Mucosa of rectum (tissue), 2 donors: Measurements from ENCODE around the gene ZNF749.
A peak's percentile ranks its signal among the peaks of the same experiment; 100 is the strongest.
"Not testable (repeated sequence)": the region's sequence is repeated elsewhere in the genome, so short reads cannot be mapped to it uniquely, and the experiment has no call there.

Experiments
- H3K27ac ChIP-seq, 2 donors: one replicate each; pipeline ENCODE4 v1.7.0; 2013; ENCODE audit warnings: inconsistent platforms in 2 of 2, low read depth in 2 of 2, low read length in 2 of 2
- H3K27me3 ChIP-seq, 2 donors: one replicate each; pipeline ENCODE4 v1.7.0; 2013; ENCODE audit warnings: low read length in 2 of 2; ENCODE audit not compliant: control insufficient read depth in 2 of 2, insufficient read depth in 2 of 2
- H3K36me3 ChIP-seq, 2 donors: one replicate each; pipeline ENCODE4 v1.7.0; 2013; ENCODE audit warnings: low read length in 2 of 2; ENCODE audit not compliant: control insufficient read depth in 2 of 2, insufficient read depth in 2 of 2
- H3K4me1 ChIP-seq, 2 donors: one replicate each; pipeline ENCODE4 v1.7.0; 2013; ENCODE audit warnings: low read length in 2 of 2, mild to moderate bottlenecking in 1 of 2; ENCODE audit not compliant: control insufficient read depth in 2 of 2, insufficient read depth in 2 of 2
- H3K4me3 ChIP-seq, 2 donors: one replicate each; pipeline ENCODE4 v1.7.0; 2013; ENCODE audit warnings: low read length in 2 of 2
- H3K9ac ChIP-seq, 2 donors: one replicate each; pipeline ENCODE4 v1.7.0; 2013; ENCODE audit warnings: low read length in 2 of 2, low read depth in 1 of 2, mild to moderate bottlenecking in 1 of 2
- H3K9me3 ChIP-seq, 2 donors: one replicate each; pipeline ENCODE4 v1.7.0; 2013; ENCODE audit warnings: low read length in 2 of 2; ENCODE audit not compliant: control insufficient read depth in 2 of 2
- donor health status: healthy.
- donor health status: Normal muscosa, but diverticular disease.

ZNF749 gene

DNA sequence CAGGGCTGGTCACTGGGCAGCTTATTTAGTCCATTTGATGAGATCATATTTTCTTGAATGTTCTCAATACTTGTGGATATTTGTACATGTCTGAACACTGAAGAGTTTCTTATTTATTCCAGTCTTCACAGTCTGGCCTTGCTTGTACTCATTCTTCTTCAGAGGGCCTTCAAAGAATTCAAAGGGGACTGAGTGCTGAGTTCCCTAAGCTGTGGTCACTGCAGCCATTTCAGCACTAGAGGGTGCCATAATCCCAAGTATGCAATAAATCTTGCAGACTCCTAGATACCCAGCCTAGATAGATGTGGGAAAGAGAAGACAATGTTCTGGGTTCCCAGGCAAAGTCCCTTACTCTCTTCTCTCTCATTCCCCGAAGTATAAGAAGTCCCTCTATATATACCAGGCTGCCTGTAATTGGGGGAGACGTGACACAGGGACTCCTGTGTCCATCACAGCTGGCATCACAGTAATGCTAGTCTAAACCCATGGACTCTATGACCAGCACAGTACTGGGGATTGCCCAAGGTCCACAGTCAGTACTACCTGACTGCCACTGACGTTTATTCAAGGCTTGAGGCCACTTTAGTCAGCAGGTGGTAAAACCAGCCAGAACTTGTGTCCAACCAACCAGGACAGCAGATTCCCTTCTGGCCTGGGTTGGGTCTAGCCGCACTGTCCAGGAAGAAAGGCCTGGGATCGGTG lies 30.7 kb downstream of the ZNF749 start:
- no peak overlapping the region for H3K9ac ChIP-seq
- H3K27ac ChIP-seq = no peak overlapping the region
- H3K27me3 ChIP-seq = no peaks in the 10 kb centered on the region
- peaks cover 9 to 24% of the 10 kb centered on the region in 2 donors for H3K9me3 ChIP-seq
- no peaks in the 10 kb centered on the region for H3K4me1 ChIP-seq
- no peak overlapping the region for H3K4me3 ChIP-seq
- peaks cover 0 to 3% of the 10 kb centered on the region in 2 donors for H3K36me3 ChIP-seq

DNA sequence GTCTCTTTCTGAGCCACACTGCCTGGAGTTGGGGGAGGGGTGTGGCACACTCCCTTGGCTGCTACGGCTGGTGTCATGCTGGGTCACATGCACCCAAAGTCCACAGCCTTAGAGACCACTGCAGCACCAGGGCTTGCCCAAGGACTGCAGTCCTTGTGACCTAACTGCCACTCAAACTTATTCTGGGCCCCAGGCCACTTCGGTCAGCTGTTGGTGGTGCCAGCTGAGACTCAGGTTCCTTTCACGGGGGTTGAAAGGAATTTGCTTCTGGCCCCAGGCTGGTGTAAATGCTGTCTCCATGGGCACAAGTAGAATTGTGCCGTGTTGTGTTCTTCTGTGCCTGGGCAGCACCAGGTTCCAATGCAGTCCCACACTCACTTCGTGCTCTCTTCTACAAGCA lies 31.4 kb downstream of the ZNF749 start:
- no peaks in the 10 kb centered on the region for H3K4me1 ChIP-seq
- no peak overlapping the region for H3K27ac ChIP-seq
- H3K27me3 ChIP-seq = no peaks in the 10 kb centered on the region
- H3K9me3 ChIP-seq = peaks cover 9 to 22% of the 10 kb centered on the region in 2 donors
- H3K36me3 ChIP-seq = peaks cover 0 to 3% of the 10 kb centered on the region in 2 donors
- no peak overlapping the region for H3K4me3 ChIP-seq
- H3K9ac ChIP-seq = no peak overlapping the region

DNA sequence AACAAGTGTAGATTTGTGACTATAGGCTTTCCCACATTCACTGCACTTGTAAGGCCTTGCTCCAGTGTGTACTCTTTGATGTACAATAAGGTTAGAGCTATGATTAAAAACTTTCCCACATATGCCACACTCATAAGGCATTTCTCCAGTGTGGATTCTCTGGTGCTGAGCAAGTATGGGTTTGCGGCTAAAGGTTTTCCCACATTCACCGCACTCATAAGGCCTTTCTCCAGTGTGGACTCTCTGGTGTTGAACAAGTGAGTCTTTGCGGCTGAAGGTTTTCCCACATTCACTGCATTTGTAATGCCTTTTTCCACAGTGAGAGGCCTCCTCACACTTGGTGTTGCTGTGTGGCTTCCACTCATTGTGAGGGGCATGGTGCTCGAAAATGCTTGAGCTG lies 38.5 kb downstream of the ZNF749 start:
- H3K9ac ChIP-seq = no peak overlapping the region
- no peaks in the 10 kb centered on the region for H3K27me3 ChIP-seq
- peaks cover 53 to 54% of the 10 kb centered on the region in 2 donors for H3K9me3 ChIP-seq
- peak overlapping the region in 1 of 2 donors; percentile 34 for H3K4me3 ChIP-seq
- peaks cover 0 to 5% of the 10 kb centered on the region in 2 donors for H3K4me1 ChIP-seq
- peaks cover 12 to 33% of the 10 kb centered on the region in 2 donors for H3K36me3 ChIP-seq
- H3K27ac ChIP-seq = no peak overlapping the region

GRCh38 chr19:57477191-57478008 lies 42.3 kb downstream of the ZNF749 start, which contains the start of gene ZNF772:
TSS of gene ZNF772 (minus strand) at chr19:57477566. CDS start at chr19:57477309, 257 bp downstream.
- H3K36me3 ChIP-seq = peaks cover 12 to 33% of the 10 kb centered on the region in 2 donors
- no peaks in the 10 kb centered on the region for H3K27me3 ChIP-seq
- H3K4me3 ChIP-seq = peak within 1 kb of the TSS; percentile 90 to 97
- H3K9me3 ChIP-seq = peaks cover 47 to 48% of the 10 kb centered on the region in 2 donors
- H3K9ac ChIP-seq = peak within 1 kb of the TSS; percentile 44 to 76
- H3K27ac ChIP-seq = peak within 1 kb of the TSS; percentile 58 to 71
- peaks cover 0 to 5% of the 10 kb centered on the region in 2 donors for H3K4me1 ChIP-seq

GRCh38 chr19:57487477-57488298 lies 52.6 kb downstream of the ZNF749 start, which contains the start of gene ZNF419:
TSS of gene ZNF419 (plus strand) at chr19:57487750. CDS start at chr19:57487951, 201 bp downstream.
- H3K9ac ChIP-seq = peak within 1 kb of the TSS; percentile 42 to 90
- peaks cover 8 to 14% of the 10 kb centered on the region in 2 donors for H3K36me3 ChIP-seq
- H3K27me3 ChIP-seq, H3K4me1 ChIP-seq: not testable (repeated sequence)
- peak within 1 kb of the TSS; percentile 75 to 87 for H3K4me3 ChIP-seq
- peaks cover 9 to 14% of the 10 kb centered on the region in 2 donors for H3K9me3 ChIP-seq
- peak within 1 kb of the TSS; percentile 52 to 63 for H3K27ac ChIP-seq

DNA sequence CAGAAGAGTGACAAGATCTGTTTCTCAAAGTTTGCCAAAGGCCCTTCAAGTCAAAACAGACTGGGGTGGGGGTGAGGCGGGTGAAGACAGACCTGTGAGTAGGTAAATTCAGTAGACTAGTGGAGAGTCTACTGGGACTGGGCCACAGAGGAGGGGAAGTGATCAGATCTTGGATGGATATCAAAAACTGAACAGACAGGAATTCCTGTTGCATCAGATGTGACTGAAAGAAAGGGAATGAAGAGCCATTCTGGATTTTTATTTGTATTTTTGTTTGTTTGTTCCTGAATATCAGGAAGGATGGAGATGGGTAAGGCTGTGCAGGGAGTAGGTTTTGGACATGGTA lies 53.1 kb downstream of the ZNF749 start:
- peaks cover 13 to 20% of the 10 kb centered on the region in 2 donors for H3K36me3 ChIP-seq
- not testable (repeated sequence) for H3K4me1 ChIP-seq, H3K27me3 ChIP-seq, H3K27ac ChIP-seq, H3K9ac ChIP-seq
- peaks cover 9 to 19% of the 10 kb centered on the region in 2 donors for H3K9me3 ChIP-seq
- H3K4me3 ChIP-seq = peak overlapping the region in 1 of 2 donors; percentile 52
